ENCODE measurements around the gene PRC1.

- no peak for TF ChIP-seq CTCF (IDR thresholded peaks at IDR 0.05)
- TF ChIP-seq POLR2A (IDR thresholded peaks at IDR 0.05): no peak
Observed at GRCh38 chr15:90990446-90990845, 3.9 kb downstream of the PRC1 start.

All from testis (tissue), 2 donors.